Measurements from ENCODE around the gene PLA2G2A. TPM values are rescaled to one million over a fixed set of nuclear protein-coding genes. Genes with fewer than 3 reads are reported as not detected.
"Not testable (repeated sequence)": the region's sequence is repeated elsewhere in the genome, so short reads cannot be mapped to it uniquely, and the experiment has no call there.

PLA2G2A gene
- polyA plus RNA-seq, 3 donors from 2014 or later = not detected

DNA sequence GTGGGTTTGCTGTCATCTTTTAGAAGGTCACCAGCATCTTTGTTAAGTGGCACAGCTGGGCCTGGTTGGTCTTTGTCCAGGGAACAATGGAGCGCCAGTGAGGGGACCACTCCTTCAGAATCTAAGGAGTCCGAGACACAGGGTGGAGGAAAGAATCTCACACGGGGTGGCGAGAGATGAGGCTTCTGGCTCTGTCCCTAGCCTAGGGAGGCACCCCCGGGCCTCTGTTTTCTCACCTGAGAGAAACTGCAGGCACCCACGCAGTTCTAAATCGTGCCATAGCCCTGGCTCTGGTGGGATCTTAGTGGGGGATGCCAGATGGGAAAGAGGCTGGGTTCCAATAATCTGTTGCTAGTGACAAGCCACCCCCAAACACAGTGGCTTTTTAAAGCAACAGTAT, 45.1 kb downstream of the PLA2G2A start:
- no peak for DNase-seq
- Mint-ChIP-seq H3K27me3 (ENCODE audit: low read depth in 3 of 3) (peaks cover 2 to 4% (median 4%) of the 10 kb centered on the region in 3 donors), H3K36me3 (peaks cover 5 to 6% (median 5%) of the 10 kb centered on the region in 3 donors), H3K4me3 (no peak overlapping the region), H3K9me3 (peaks cover 5 to 29% (median 21%) of the 10 kb centered on the region in 6 donors), H3K27ac (no peak overlapping the region), H3K4me1 (no peaks in the 10 kb centered on the region)

DNA sequence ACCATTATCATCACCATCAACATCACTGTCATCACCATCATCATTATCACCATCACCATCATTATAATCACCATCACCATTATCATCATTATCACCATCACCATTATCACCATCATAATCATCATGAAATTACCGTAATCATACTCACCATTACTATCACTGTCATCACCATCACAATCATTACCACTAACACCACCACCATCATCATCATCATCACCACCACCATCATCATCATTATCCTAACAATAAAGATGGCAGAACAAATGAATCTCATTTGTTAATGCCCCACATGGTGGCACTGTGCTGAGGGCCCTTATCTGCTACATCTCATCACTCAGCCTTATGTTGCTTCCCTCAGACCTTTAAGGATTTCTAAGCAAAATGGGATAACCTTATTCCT, 46.6 kb downstream of the PLA2G2A start:
- H3K27me3 Mint-ChIP-seq (ENCODE audit: low read depth in 3 of 3) = peaks cover 1 to 4% (median 2%) of the 10 kb centered on the region in 3 donors
- H3K9me3 Mint-ChIP-seq = peaks cover 5 to 29% (median 21%) of the 10 kb centered on the region in 6 donors
- no peak for DNase-seq
- no peaks in the 10 kb centered on the region for H3K4me1 Mint-ChIP-seq
- no peak overlapping the region for H3K27ac Mint-ChIP-seq
- H3K4me3 Mint-ChIP-seq = no peak overlapping the region
- peaks cover 5 to 6% (median 5%) of the 10 kb centered on the region in 3 donors for H3K36me3 Mint-ChIP-seq

DNA sequence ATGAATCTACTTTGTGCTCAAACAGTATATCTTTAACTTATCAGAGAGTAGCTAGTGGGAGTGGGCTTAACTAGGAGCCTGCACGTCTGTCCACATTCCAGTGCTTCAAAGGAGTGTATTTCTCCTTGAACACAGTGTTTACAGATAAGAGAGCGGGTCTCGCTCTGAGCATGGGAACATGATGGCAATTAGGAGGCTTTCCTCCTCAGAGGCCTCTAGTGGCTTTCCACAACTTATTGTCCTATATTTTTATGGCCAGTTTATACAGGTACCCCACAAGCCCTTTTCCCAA, 52.3 kb downstream of the PLA2G2A start:
- H3K9me3 Mint-ChIP-seq = peaks cover 0 to 15% (median 10%) of the 10 kb centered on the region in 6 donors
- not testable (repeated sequence) for H3K4me3 Mint-ChIP-seq; H3K36me3 Mint-ChIP-seq; H3K27ac Mint-ChIP-seq; H3K4me1 Mint-ChIP-seq; DNase-seq; H3K27me3 Mint-ChIP-seq (ENCODE audit: low read depth in 3 of 3)

DNA sequence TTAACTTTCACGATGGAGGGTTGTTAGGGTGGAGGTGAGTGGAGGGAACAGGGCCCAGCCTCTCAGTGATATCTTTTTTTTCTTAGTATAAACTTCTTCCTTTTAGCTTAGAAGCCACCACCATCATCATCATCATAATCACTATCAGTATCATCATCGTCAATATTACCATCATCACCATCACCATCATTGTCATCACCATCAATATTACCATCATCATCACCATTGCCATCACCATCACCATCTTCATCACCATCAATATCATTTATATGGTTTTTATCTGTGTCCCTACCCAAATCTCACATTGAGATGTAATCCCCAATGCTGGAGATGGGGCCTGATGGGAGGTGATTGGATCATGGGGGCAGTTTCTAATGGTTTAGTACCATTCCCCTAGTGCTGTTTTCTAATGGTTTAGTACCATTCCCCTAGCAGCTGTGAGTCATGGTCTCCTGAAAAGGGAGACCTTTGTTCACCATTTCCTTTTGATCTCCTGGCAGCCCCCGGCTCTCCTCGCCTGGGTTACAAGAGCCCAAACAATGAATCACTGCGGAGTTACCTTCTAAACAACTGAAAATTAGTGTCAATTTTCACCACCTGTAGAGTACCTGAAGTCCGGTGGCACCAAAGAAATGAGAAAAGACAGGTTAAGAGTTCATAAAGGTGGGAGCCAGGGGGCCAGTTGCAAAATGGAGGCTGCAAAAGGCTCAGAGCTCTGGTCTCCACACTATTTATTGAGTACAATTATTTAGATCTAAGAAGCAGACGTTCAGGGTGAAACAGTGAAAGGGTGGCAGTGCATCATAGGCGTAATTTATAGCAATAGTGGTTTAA, 52.9 kb downstream of the PLA2G2A start:
- DNase-seq = no peak
- no peaks in the 10 kb centered on the region for H3K4me1 Mint-ChIP-seq
- H3K36me3 Mint-ChIP-seq = no peaks in the 10 kb centered on the region
- H3K4me3 Mint-ChIP-seq = no peak overlapping the region
- no peak overlapping the region for H3K27ac Mint-ChIP-seq
- peaks cover 0 to 10% (median 6%) of the 10 kb centered on the region in 6 donors for H3K9me3 Mint-ChIP-seq
- peaks cover 2 to 4% (median 4%) of the 10 kb centered on the region in 3 donors for H3K27me3 Mint-ChIP-seq (ENCODE audit: low read depth in 3 of 3)

Other genes starting within 250 kb of the PLA2G2A start
- 10 to 100 TPM; 13.1 to 17.0 (median 16.9) TPM for gene TMCO4, start 179.7 kb downstream of the PLA2G2A start, polyA plus RNA-seq
- gene RNF186, start 164.3 kb downstream of the PLA2G2A start, polyA plus RNA-seq = not detected
- gene OTUD3, start 97.2 kb downstream of the PLA2G2A start, polyA plus RNA-seq = 1 to 10 TPM in 1 of 3 donors, under 1 TPM in 2; 0.09 to 1.7 (median 0.38) TPM
- not detected for gene PLA2G2E, start 56.0 kb downstream of the PLA2G2A start, polyA plus RNA-seq
- not detected for gene PLA2G5, start 90.6 kb upstream of the PLA2G2A start, polyA plus RNA-seq
- not detected for gene PLA2G2D, start 139.9 kb upstream of the PLA2G2A start, polyA plus RNA-seq
- not detected for gene PLA2G2F, start 159.7 kb upstream of the PLA2G2A start, polyA plus RNA-seq
- gene UBXN10, start 206.5 kb upstream of the PLA2G2A start, polyA plus RNA-seq = 1 to 10 TPM; 1.6 to 2.6 (median 1.7) TPM
- not detected for gene PLA2G2C, start 206.9 kb upstream of the PLA2G2A start, polyA plus RNA-seq

All from immature natural killer cell (primary cell).